Stimulated activated CD8-positive, alpha-beta memory T cell treated with anti-CD3 and anti-CD28 coated beads, Interleukin-15, amount 100 ng/mL, for 24 hours (primary cell): ENCODE measurements around the gene ZNF181.

ENCODE experiments used
- DNase-seq: peaks from one replicate; pipeline ENCODE4 v3.0.0-alpha.2; 2020; ENCODE audit warnings: low read depth

Gene ZNF181

DNA sequence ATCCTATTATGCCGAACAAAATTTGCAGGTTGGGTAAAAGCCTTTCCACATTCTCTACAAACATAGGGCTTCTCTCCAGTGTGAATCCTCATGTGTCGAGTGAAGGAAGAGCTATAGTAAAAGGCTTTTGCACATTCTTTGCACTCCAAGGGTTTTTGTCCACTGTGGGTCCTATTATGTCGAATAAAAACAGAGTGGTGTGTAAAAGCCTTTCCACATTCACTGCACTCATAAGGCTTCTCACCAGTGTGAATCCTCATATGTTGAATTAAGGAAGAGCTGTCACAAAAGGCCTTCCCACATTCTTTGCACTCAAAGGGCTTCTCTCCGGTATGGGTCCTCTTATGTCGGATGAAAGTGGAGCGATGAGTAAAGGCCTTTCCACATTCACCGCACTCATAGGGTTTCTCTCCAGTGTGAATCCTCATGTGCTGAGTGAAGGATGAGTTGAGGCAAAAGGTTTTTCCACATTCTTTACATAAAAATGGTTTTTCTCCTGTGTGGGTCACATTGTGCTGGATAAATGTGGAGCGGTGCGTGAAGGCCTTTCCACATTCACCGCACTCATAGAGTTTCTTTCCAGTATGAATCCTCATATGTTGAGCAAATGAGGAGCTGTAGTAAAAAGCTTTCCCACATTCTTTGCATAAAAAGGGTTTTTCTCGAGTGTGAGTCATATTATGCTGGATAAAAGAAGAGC, 25.3 kb downstream of the ZNF181 start:
- DNase-seq = no peak

DNA sequence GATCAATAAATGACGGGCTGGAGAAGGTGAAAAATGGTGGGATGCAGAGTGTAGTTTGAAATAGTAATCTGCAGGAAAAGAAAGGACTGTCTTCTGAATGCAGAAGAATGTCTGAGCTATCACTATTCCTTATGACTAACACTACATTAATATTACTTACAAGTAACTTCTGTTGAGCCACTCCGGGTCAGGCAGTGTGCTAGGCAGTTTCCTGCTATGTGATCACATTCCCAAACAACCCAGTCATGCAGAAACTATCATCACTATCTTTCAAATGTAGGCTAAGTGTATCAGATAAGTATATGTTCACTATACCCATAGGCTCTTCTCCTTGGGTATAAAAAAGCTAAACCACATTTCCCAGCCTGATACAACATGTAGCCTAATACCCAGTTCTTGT, 32.3 kb downstream of the ZNF181 start:
- DNase-seq = no peak

DNA sequence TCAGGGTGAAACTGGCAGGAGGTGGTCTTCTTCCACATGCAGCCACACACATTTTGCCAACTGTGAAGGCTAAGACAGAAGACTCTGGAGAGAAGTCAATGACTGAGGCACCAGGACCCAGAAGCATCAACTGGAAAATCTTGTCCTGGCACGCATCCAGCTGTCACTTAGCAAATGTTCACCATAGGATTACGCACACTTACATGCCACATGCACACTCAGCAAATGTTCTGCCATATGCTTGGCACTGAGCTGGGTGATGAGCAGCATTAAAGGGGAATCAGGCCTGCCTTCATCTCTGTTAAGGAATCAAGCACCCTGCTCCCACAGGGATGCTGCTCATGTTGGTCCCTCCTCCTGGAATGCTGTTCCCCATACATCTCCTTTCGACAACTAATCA, 33.9 kb downstream of the ZNF181 start:
- no peak for DNase-seq

DNA sequence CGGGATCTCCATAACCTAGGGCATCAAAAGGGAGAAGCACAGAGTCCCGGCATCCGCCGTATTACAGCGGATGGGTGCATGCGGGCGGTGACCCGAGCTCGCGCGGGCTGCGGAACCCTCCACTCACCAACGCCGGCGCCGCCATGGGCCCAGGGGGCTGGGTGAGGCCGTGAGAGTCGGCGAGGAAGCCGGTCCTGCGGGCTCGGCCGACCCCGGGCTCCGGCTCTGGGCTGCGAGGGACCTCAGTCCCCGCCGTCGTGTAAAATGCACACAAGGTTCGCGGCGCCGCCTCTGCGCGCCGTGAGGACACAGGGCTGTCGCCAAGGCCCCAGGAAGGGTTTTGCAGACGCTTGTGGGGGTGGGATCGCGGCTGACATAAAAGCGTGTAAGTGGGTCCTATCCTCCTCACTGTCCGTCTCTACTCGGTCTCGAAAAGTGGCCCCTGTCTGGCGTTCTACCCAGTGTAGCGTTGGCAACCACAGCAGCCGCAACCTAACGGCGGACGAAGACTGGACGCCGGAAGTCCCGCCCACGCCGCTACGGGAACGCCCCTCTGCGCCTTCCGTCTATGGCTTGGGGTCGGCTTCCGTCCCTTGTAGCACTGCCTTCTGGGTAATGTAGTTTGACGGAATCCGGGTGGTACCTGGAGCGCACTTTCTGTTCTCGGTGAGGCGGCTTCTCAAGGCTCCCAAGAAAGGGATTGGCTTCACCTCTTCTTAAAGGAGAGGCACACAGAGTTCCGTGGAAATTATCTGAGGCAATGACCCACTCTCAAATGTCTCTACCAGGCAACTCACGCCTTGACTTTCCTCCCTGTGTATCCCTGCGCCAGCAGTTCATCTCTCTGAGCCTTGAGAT, 38.9 kb downstream of the ZNF181 start, which contains the start of gene ZNF599:
ZNF599 (minus strand) TSS at position 519 of the 858 bp plus-strand sequence; CDS start at position 145, 374 bp downstream.
- DNase-seq = peak; percentile 87

DNA sequence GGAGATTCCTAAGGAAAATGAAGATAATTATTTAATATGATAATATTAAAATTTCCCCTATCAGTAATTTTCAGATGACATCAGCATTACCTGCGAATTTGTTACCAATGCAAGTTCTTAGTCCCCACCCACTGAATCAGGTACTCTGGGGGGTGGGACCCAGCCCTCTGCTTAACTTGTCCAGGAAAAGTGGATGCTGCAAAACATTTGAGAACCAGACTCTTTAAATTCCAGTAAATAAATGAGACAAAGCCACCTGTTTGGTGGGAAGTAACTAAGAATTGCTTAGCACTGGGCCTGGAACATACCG, 39.5 kb downstream of the ZNF181 start:
- no peak for DNase-seq

DNA sequence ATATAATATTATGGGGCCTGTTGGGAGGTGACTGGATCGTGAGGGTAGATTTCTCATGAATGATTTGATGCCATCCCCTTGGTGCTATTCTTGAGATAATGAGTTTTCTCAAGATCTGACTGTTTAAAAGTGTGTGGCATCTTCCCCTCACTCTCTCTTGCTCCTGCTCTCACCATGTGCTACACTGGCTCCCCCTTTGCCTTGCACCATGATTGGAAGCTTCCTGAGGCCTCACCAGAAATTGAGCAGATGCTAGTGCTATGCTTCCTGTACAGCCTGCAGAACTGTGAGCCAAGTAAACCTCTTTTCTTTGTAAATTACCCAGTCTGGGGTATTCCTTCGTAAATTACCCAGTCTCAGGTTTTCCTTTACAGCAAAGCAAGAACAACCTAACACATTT, 40.8 kb downstream of the ZNF181 start:
- DNase-seq = no peak

DNA sequence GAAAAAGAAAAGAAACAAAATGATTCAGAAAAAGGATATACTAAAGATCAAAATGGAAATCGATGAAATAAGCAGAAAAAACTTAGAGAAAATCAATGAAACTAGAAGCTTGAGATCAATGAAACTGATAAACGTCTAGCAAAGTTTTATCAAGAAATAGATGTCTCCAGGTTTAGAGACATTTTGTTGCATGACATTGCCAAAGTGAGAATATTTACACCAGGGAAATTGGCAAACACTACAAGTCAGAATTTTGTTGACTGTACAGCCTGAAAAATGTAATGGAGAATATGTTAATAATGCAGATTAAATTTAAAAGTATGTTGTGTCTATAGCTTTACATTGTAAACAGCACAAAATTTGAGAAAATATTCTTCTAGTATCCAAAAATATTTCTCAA, 44.3 kb downstream of the ZNF181 start:
- DNase-seq = no peak

DNA sequence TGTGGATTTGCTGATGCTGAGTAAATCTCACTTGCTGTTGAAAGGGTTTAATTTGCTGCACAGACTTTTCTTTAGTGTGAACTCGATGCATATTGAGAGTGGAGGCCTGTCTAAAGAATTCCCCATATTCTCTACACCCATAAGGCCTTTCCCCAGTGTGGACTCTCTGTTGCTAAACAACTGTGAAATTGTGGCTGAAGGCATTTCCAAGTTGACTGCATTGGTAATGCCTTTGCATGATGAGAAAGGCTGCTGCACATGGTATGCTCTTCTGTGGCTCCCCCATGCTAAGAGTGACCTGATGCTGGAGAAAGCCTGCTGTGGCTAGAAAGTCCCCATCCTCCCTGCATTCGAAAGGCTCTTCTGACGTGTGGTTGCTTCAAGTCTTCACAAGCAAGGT, 45.6 kb downstream of the ZNF181 start:
- DNase-seq = no peak

DNA sequence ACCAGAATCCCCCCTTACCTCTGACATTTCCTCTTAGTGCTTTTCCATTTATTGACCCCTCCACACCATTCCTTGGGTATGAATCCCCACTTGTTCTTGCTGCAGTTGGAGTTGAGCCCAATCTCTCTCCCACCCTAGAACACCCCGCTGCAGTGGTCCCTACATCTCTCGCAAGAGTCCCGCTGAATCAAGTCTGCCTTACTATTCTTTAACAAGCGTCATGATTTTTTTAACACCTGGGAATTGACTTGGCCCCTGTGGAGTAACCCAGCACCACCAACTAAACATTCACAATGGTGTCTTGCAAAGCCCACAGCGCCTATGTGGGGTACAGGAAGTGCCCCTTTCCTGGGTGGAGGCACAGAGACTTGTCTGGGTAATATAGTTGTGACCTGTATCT, 52.2 kb downstream of the ZNF181 start:
- no peak for DNase-seq

DNA sequence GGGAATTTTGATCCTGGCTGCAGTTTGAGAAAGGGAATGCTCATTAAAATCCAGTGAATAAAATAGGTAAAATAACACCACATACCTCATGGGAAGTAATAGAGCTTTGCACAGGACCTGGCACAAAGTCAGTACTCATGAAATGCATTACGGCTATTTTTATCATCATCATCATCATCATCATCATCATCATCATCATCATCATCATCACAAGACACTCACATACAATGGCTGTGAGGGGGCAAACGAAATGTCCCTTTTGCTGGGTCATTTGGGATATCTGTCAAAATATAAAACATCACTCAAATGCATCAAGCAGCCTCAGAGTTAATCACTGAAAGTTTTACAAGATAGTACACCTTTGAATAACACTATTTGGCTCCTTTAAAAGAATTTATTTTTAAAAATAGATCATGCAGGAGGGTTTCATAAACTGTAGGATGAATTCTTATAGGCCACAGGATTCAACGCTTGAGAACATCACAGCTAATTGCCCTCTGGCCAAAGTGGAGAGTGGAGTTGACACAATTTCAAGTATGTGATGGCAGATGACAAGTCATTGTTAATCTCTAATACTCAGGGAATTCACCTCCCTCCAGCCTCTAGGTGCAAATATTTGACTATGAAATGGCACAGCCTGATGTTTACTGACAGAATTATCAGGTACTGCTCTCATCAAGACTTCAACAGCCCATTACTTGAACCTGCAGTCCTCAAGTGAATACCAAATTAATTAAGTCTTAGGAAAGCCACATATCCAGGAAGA, 53.2 kb downstream of the ZNF181 start:
- DNase-seq = no peak

DNA sequence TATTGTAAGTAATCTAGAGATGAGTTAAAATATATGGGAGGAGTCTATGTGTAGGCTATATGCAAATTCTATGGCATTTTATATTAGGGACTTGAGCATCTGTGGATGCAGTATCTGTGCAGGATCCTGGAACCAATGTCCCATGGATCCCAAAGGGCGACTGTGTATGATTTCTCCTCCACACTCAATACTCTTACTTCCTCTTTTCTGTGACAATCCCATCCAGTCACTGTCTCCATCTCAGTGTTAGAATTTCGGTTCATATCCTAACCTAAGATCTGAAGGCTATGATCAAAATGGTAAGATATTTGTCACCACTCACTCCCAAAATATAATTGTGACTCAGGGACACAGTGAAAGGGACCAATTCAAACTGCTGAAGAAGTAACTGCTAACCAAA, 54.0 kb downstream of the ZNF181 start:
- no peak for DNase-seq

DNA sequence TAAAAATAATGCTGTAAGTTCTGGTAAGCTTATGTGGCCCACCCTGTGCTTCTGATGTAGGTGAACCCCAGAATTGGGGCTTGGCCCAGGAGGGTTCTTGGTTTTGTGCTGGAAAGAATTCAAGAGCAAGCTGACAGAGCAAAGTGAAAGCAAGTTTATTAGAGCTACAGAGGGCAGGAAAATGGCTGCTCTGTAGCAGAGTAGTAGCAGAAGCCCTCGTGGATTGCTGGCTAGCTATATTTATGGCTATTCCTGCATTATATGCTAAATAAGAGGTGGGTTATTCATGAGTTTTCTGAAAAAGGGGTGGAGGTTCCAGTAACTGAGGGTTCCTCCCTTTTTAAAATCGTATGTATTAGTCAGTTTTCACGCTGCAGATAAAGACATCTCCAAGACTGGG, 59.5 kb downstream of the ZNF181 start:
- DNase-seq = no peak

DNA sequence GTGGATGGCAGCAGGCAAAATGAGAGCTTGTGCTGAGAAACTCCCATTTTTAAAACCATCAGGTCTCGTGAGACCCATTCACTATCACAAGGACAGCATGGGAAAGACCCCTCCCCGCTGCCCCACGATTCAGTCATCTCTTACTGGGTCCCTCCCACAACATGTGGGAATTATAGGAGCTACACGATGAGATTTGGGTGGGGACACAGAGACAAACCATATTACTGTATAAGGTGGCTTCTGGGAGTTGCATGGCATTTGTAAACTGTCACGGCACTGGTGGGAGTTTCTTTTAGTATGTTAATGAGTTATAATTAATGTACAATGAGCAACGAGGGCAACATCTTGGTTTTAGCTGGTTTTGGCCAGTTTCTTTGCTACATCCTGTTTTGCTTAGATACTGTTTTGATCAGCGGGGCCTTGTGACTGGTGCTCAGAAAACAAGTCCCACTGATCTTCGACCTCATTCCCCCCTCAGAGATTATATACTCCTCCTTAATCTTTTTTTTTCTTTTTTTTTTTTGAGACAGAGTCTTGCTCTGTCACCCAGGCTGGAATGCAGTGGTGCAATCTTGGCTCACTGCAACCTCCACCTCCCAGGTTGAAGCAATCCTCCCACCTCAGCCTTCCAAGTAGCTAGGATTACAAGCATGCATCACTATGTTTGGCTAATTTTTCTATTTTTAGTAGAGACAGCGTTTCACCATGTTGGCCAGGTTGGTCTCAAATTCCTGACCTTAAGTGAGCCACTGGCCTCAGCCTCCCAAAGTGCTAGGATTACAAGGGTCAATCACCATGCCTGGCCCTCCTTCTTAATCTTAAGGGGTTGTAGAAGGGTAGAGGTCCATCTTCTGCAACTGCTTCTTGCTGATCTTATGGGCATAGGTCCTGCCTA, 60.3 kb downstream of the ZNF181 start:
- no peak for DNase-seq
